Measurements from ENCODE around the gene ZMAT3.

GRCh38 chr3:179020112-179020511 is 51.5 kb downstream of the ZMAT3 start:
- TF ChIP-seq CTCF (conservative IDR thresholded peaks at IDR 0.05; ENCODE audit: low read length) (no peak), EZH2phosphoT487 (IDR thresholded peaks at IDR 0.05; ENCODE audit: borderline replicate concordance) (no peak)

Data from Loucy (cell line).